Lower leg skin (tissue), 3 donors: ENCODE results near the gene CEP57.

ENCODE experiments used
- CTCF ChIP-seq, 3 donors: fragments of 450-650 bp; IDR thresholded peaks; one replicate each; pipeline ENCODE4 v1.5.1; 2016; ENCODE audit warnings: antibody characterized with exemption in 3 of 3, mild to moderate bottlenecking in 3 of 3, moderate library complexity in 2 of 3
- POLR2A ChIP-seq, 2 donors: fragments of 450-650 bp; IDR thresholded peaks; one replicate each; pipeline ENCODE4 v1.6.1; 2016 to 2017; ENCODE audit warnings: antibody characterized with exemption in 2 of 2, mild to moderate bottlenecking in 1 of 2, moderate library complexity in 1 of 2

- TF ChIP-seq CTCF (IDR thresholded peaks at IDR 0.05) (no peak), POLR2A (IDR thresholded peaks at IDR 0.05) (no peak)
Measured at GRCh38 chr11:95853138-95853537, 62.8 kb downstream of the CEP57 start.
